ENCODE data around the gene ARHGAP26.

Gene ARHGAP26

DNA sequence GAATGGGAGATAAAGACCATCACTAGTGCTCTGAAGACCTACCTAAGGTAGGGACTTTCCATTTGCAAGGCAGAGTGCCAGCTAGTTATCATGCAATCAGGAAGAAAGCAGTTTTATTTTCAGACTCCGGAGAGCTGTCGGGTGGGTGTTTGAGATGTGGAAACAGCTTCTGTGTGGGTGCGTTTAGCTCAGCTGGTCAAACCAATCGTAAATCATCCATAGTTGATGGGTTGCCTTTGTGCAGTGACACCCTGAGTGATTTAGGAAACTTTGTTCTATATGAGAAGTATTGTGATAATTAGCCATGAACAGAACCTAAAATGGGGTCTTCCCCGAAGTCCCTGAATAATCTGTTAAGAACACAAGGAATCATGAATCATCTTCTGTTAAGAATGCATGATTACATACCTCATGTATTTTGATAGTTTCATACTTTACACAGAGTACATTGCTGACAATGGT, 284.3 kb downstream of the ARHGAP26 start:
- DNase-seq, result peak; percentile 48

- no peak for DNase-seq
Observed at GRCh38 chr5:143055596-143056338, 285.6 kb downstream of the ARHGAP26 start.

GRCh38 chr5:143056339-143056704, 286.1 kb downstream of the ARHGAP26 start:
- DNase-seq, result no peak

- DNase-seq, result no peak
Observed at GRCh38 chr5:143056792-143057579, 286.8 kb downstream of the ARHGAP26 start.

GRCh38 chr5:143057580-143057999, 287.4 kb downstream of the ARHGAP26 start:
- no peak for DNase-seq

- no peak for DNase-seq
Observed at GRCh38 chr5:143059355-143059754, 289.2 kb downstream of the ARHGAP26 start.

GRCh38 chr5:143059976-143060765, 290.0 kb downstream of the ARHGAP26 start:
- DNase-seq, result no peak

DNA sequence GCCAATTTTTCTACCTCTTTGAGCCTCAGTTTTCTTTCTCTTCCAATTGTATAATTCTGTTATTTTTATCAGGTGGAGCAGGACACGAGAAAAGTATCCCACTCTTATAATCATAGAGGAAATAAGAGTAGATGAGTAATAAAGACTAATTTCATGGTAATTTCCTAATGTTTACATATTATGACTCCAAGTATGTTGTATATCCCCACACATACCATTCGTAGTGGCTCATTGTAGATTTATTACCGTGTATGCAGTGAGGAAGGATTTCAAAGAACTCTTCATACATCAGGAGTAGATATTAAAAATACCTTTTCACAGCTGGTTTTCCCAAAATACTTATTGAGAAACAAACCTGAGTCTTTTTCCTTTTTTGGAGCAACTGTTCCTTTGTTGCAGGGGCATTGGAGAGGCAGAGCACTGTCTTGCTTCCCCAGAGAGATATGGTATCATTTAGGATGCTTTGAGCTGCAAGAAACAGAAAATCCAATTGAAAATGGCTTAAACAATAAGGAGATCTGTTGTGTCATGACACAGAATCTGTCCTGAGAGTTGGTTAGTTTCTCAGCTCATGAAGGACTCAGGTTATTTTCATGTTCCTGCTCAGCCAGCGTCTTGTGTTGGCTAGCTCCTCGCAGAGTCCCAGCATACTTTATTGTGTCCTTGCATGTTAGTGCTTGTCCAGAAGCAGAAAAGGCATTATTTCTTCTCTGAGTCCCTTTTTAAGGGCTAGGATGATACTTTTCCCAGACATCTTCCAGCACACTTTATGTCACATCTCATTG, 291.2 kb downstream of the ARHGAP26 start:
- no peak for DNase-seq

DNA sequence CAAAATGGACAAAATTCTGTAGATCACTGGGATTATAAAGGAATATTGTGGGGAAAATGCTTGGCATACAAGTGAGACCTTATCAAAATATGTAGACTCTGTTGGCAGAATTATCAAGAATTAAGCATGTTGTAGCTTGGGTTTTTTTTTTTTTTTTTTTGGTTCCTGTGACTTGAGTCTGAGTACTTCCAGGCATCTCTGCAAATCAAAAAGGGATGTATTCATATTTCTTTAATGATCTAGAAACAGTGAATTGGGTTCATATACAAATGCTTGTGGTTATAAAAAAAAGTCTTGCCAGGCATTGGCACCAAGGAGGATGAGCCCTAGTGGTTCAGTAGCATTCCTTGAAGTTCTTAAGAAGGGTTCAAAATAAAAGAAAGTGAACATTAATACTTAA, 292.2 kb downstream of the ARHGAP26 start:
- DNase-seq, result no peak

GRCh38 chr5:143063175-143063970, 293.2 kb downstream of the ARHGAP26 start:
- no peak for DNase-seq

DNA sequence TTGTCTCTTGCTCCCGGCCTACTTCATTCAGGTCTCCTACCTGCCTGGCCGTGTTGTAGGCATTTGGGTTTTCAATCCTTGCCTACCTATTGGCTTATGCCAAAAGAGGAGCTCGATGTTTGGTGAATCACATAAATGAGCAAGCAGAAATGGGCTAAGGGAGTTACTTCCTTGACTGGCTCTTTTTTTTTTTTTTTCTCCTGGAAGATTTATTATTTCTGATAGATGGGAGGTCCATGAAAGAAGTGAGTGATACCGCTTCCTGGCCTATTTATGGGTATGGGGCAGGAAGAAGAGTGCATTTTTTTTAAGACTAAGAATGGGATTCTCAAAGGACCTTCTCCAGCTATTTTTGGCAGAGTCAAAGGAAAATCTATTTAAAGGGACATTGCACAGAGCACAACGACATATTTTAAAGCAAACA, 294.1 kb downstream of the ARHGAP26 start:
- no peak for DNase-seq

- DNase-seq, result no peak
Observed at GRCh38 chr5:143064676-143065075, 294.5 kb downstream of the ARHGAP26 start.

GRCh38 chr5:143065185-143065965, 295.2 kb downstream of the ARHGAP26 start:
- DNase-seq, result peak; percentile 52

- DNase-seq, result no peak
Observed at GRCh38 chr5:143065996-143066522, 295.9 kb downstream of the ARHGAP26 start.

DNA sequence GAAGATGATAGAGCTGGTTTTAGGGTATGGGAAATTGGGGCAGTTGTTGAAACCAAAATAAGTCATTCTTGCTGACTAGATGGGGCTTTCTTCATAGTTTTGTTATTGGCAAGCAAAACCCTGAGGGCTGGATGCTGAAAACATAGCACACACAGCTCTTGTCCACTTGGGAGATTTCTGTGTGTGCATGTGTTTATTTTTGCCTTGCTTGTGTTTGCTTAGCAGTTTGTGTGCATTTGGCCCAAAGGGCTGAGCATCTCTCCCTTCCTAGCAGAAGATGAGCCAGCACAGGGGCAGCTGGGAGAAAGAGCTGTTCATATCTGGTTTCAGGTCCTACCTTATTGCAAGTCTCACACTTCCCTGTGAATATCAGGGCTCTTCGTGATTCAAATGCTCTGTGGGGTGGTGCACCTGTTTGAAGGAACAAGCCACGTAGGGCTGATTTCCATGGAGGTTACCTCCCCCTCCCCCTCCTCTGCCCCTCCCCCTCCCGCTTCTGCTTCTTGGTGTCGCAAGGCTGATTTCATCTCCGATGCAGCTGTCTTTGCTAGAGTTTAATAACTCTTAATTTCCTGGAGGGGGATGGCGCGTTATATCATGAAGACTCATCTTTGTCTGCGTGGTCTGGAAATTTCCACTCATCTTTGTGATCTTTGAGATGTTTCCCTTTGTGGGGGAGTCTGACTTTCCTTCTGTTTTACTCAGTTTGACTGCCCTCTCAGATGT, 296.5 kb downstream of the ARHGAP26 start:
- peak; percentile 58 for DNase-seq

DNA sequence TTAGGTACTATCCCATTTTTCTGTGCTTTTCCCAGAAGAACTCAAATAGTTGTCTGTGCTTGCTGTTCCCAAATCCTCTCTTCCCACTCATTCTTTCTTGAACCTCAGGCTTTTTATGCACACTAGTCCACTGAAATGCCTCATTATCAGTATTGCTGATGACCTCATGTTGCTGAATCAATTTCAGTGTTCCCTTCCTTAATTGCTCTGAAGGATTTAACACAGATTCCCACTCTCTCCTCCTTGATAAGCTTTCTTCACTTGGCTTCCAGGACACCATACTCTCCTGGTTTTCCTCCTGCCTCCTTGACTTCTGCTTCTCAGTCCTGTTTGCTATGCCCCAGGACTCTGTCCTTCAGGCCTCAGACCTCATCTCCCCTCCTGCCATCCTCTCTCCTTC, 298.5 kb downstream of the ARHGAP26 start:
- DNase-seq, result no peak

DNA sequence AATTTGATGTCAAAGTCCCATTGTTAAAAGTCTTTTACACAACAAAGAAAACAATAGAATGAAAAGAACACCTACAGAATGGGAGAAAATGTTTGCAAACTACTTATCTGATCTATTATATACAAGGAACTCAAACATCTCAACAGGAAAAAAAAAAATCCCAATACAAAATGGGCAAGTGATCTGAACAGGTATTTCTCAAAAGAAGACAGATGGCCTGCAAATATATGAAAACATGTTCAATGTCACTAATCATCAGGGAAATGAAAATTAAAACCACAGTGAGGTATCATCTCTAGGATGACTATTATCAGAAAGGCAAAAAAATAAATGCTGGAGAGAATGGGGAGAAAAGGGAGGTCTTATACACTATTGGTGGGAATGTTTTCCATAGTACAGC, 301.8 kb downstream of the ARHGAP26 start:
- DNase-seq, result no peak

DNA sequence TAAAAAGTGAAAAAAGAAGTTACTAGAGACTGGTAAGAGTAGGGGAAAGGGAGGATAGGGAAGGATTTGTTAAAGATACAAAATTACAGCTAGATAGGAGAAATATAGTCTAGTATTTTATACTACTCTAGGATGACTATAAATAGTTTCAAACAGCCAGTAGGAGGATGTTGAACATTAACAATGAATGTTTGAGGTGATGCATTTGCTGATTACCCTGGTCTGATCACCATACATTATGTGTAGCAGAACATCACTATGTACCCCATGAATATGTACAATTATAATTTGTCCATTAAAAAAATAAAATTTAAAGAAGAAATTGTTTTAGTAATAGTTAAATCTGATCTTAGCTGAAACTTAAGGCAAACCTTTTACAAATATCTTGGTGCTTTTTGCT, 302.6 kb downstream of the ARHGAP26 start:
- no peak for DNase-seq

DNA sequence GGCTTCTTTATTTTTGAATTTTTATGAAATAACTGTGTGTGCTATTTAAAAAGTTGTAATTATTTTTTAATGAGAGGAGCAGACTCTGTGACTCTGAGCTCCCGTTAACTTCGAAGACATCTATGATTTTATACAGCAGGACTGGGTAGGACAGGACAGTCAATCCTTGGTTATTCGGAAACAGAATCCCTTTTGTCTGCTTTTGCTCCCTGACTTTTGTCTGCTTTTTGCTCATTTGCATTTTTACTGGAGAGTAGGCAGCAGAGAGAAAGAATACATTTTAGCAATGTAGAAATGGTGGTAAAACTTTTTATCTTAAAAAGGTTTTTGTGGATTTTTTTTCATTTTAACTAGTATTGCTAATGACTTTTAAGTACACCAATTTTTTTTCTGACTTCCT, 303.6 kb downstream of the ARHGAP26 start:
- DNase-seq, result no peak
